Mammary epithelial cell (primary cell): ENCODE data around the gene PPP5C.

Experiments
- CTCF ChIP-seq, 2 donors: IDR thresholded peaks in 1 of 2; conservative IDR thresholded peaks in 1 of 2; 2 replicates each; pipeline ENCODE4 v1.5.1; 2011 to 2012; ENCODE audit warnings: inconsistent platforms in 2 of 2, low read length in 2 of 2, mild to moderate bottlenecking in 2 of 2, control low read depth in 1 of 2, low read depth in 1 of 2; ENCODE audit not compliant: insufficient read depth in 1 of 2; ENCODE audit errors: extremely low read depth in 1 of 2
- EZH2 ChIP-seq: IDR thresholded peaks from 2 replicates; pipeline ENCODE4 v1.6.1; 2012; ENCODE audit warnings: low read length, inconsistent platforms, borderline replicate concordance

DNA sequence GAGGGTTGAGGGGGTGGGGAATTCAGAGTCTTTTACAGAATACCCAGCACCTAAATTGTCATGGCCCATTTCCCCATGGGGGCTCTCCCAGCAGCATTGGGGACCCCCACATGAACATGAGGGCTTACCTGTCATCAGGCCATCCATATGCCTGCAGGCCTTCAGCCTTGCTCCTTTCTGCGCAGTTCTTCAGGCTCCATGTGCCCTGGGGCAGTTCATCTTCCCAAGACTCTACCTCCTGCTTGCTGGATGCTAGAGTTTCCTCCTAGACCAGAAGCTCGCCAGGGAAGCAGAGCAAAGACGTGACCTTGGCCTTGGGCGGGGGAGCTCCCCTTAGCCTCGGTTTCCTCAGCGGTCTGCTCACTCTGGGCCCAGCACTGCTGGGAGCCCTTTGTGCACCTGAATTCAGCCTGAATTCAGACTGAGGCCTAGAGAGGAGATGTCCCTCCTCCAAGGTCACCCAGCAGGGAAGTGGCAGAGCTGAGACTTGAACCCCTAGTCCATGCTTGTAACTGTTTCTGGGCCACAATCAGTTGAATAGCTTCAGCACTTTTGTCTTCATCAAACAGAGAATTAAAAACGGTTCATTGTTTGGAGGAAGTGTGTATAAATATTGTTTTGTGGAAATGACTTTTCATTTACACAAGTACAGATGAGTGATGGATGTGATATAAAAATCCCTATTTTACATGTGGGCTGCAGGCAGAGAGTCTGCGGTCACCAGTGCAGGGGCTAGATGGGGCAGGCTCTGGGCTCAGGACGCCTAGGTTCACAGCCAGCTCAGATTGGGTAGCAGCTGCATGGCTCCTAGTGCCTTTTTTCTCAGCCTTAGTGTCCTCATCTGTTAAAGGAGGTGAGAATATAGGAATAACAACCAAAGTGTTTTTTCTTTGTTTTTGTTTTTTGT, 9.5 kb downstream of the PPP5C start:
- TF ChIP-seq CTCF (conservative IDR thresholded peaks at IDR 0.05 in 1 of 2, IDR thresholded peaks at IDR 0.05 in 1 of 2; ENCODE audit: extremely low read depth in 1 of 2, insufficient read depth in 1 of 2, low read depth in 1 of 2, low read length in 2 of 2) (no peak), EZH2 (no peak)
